Astrocyte of the cerebellum (primary cell): ENCODE data around the gene ARHGEF16.

Experiments
- DNase-seq: peaks from one replicate; pipeline ENCODE4 v3.0.0-alpha.2; 2011; ENCODE audit warnings: low read depth
- H3K4me3 ChIP-seq: 2 replicates; pipeline ENCODE4 v1.5.1; 2011; ENCODE audit warnings: mild to moderate bottlenecking, low read depth, low read length, moderate library complexity
- CTCF ChIP-seq: IDR thresholded peaks from 2 replicates; pipeline ENCODE4 v1.5.1; 2012; ENCODE audit warnings: low read length, low read depth, moderate library complexity, mild to moderate bottlenecking; ENCODE audit errors: missing control alignments
- in situ Hi-C: cut with HindIII; loops from 2 replicates; pipeline ENCODE4 v1.10.0; 2017; ENCODE audit warnings: low sequenced_read_pairs

ARHGEF16 gene

DNA sequence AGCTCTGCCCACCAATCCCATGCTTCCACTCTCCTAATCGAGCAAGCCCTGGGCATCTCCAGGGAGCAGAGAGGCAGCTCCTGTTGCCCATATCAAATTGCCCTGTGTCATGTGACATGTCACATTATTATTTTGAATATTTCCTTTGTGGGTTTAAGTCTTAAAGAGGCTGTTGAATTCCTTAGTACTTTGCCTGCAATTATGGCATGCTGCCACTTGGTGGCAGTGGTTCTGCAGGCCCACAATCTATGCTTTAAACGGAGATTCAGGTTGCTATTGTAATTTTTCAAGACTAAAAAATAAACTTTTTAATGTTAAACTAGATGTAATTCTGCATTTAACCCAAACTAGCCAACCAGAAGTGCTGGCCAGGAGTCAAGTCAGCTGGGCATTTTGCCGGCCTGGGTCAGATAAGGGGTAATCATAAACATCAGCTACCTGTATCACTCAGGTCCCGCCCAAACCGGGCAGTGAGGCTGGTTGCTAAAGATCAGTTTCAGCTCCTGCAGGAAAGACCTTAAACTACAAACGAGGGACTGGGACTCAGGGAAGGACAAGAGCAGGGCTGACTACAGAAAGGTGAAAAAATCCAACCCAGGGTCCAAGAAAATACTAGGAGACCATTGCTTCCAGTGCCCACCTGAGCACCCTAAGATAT is 37.3 kb upstream of the ARHGEF16 start:
- no peak for TF ChIP-seq CTCF
- in situ Hi-C loops: no loop called here
- H3K4me3 ChIP-seq: no peak overlapping the region
- no peak for DNase-seq

GRCh38 chr1:3417934-3418333 is 36.5 kb upstream of the ARHGEF16 start:
- in situ Hi-C loops: no loop called here
- no peak overlapping the region for H3K4me3 ChIP-seq
- no peak for DNase-seq
- TF ChIP-seq CTCF: no peak

- no peak overlapping the region for H3K4me3 ChIP-seq
- TF ChIP-seq CTCF: no peak
- DNase-seq: no peak
- in situ Hi-C loops: no loop called here
Measured at GRCh38 chr1:3418600-3418999, 35.9 kb upstream of the ARHGEF16 start.

GRCh38 chr1:3419415-3420204 is 34.9 kb upstream of the ARHGEF16 start:
- no peak for TF ChIP-seq CTCF
- H3K4me3 ChIP-seq: no peak overlapping the region
- in situ Hi-C loops: loop anchor here (5.0 to 10.0 kb wide), 4 partner anchors 347 to 1225 kb away; partner anchors contain the start of gene FAAP20
- DNase-seq: no peak

- DNase-seq: no peak
- TF ChIP-seq CTCF: no peak
- in situ Hi-C loops: loop anchor here (5.0 to 10.0 kb wide), 4 partner anchors 348 to 1226 kb away; partner anchors contain the start of gene FAAP20
- H3K4me3 ChIP-seq: no peak overlapping the region
Measured at GRCh38 chr1:3420218-3420951, 34.1 kb upstream of the ARHGEF16 start.

DNA sequence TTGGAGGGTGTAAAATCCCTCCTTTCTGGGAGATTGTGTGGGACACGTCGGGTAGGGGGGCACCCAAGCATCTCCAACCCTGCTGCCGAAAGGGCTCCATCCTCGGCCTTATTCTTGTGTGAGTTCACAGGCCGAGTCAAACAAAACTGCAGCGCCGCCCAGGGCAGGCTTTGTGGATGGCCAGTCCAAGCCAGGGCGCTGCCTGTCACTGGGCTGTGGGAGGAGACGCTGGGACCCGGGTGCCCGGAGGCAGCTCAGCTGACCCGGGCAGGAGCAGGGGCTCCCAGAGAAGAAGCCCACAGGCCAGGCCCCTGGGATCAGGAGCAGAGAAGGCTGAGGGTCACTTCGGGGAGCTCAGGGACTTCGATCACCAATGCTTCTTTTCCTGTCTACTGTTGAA is 31.8 kb upstream of the ARHGEF16 start:
- in situ Hi-C loops: loop anchor here (5.0 to 10.0 kb wide), 4 partner anchors 350 to 1228 kb away; partner anchors contain the start of gene FAAP20
- H3K4me3 ChIP-seq: no peak overlapping the region

More for the DNA sequence above, 31.8 kb upstream of the ARHGEF16 start:
- TF ChIP-seq CTCF: no peak
- DNase-seq: no peak
